Loucy (cell line): ENCODE measurements around the gene EME2.

Experiments used
- CTCF ChIP-seq: fragments of 200-600 bp; sonication (generic); conservative IDR thresholded peaks from 2 replicates; pipeline ENCODE4 v1.5.1; 2014; ENCODE audit warnings: mild to moderate bottlenecking, antibody characterized with exemption, low read length
- EZH2phosphoT487 ChIP-seq: fragments of 200-600 bp; IDR thresholded peaks from 2 replicates; pipeline ENCODE4 v1.6.1; 2018; ENCODE audit warnings: antibody characterized with exemption, mild to moderate bottlenecking, moderate library complexity, borderline replicate concordance

GRCh38 chr16:1732071-1732470 lies 40.5 kb upstream of the EME2 start:
- TF ChIP-seq CTCF = no peak
- TF ChIP-seq EZH2phosphoT487 = no peak
